IMR-90 (cell line): ENCODE results near the gene EXOC4.

Source experiments
- CEBPB ChIP-seq: IDR thresholded peaks from 2 replicates; pipeline ENCODE4 v1.6.1; 2012; ENCODE audit warnings: low read depth, low read length, improper control_type of control experiment
- MAFK ChIP-seq: IDR thresholded peaks from 2 replicates; pipeline ENCODE4 v1.6.1; 2012; ENCODE audit warnings: low read depth, low read length, improper control_type of control experiment
- POLR2A ChIP-seq: IDR thresholded peaks from 2 replicates; pipeline ENCODE4 v1.6.1; 2012; ENCODE audit warnings: mild to moderate bottlenecking, low read depth, low read length
- RFX5 ChIP-seq: IDR thresholded peaks from 2 replicates; pipeline ENCODE4 v1.8.0; 2012; ENCODE audit warnings: low read depth, mild to moderate bottlenecking, low read length, moderate library complexity
- TF ChIP-seq, protein P1 (sequence below): conservative IDR thresholded peaks from 2 replicates; pipeline ENCODE4 v1.5.1; 2012; ENCODE audit warnings: mild to moderate bottlenecking, low read depth, low read length, improper control_type of control experiment

- TF ChIP-seq, protein P1, sequence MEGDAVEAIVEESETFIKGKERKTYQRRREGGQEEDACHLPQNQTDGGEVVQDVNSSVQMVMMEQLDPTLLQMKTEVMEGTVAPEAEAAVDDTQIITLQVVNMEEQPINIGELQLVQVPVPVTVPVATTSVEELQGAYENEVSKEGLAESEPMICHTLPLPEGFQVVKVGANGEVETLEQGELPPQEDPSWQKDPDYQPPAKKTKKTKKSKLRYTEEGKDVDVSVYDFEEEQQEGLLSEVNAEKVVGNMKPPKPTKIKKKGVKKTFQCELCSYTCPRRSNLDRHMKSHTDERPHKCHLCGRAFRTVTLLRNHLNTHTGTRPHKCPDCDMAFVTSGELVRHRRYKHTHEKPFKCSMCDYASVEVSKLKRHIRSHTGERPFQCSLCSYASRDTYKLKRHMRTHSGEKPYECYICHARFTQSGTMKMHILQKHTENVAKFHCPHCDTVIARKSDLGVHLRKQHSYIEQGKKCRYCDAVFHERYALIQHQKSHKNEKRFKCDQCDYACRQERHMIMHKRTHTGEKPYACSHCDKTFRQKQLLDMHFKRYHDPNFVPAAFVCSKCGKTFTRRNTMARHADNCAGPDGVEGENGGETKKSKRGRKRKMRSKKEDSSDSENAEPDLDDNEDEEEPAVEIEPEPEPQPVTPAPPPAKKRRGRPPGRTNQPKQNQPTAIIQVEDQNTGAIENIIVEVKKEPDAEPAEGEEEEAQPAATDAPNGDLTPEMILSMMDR: no peak
- TF ChIP-seq MAFK: no peak
- no peak for TF ChIP-seq POLR2A
- no peak for TF ChIP-seq CEBPB
- TF ChIP-seq RFX5: no peak
These were observed 619 bp downstream of the EXOC4 start for GRCh38 chr7:133253519-133253875.
